Loucy (cell line): ENCODE data around the gene ROR1.

Source experiments
- H2AFZ ChIP-seq: fragments of 200-600 bp; sonication (generic); 2 replicates; pipeline ENCODE4 v1.6.0; 2016; ENCODE audit warnings: antibody characterized with exemption, mild to moderate bottlenecking, low read length, moderate library complexity
- H3F3A ChIP-seq: fragments of 200-600 bp; 2 replicates; pipeline ENCODE4 v1.6.0; 2016; ENCODE audit warnings: antibody characterized with exemption, low read depth, mild to moderate bottlenecking
- H3K27me3 ChIP-seq: fragments of 200-600 bp; sonication (generic); 2 replicates; pipeline ENCODE4 v1.6.1; 2014; ENCODE audit warnings: low read length, mild to moderate bottlenecking; ENCODE audit not compliant: insufficient read depth, poor library complexity, severe bottlenecking
- H3K36me3 ChIP-seq: fragments of 200-600 bp; sonication (generic); 2 replicates; pipeline ENCODE4 v1.6.1; 2016; ENCODE audit warnings: low read length; ENCODE audit not compliant: insufficient read depth
- H3K4me1 ChIP-seq: fragments of 200-600 bp; sonication (generic); 2 replicates; pipeline ENCODE4 v1.5.1; 2014; ENCODE audit warnings: low read length, mild to moderate bottlenecking; ENCODE audit not compliant: insufficient read depth, poor library complexity, severe bottlenecking
- H3K4me2 ChIP-seq: fragments of 200-600 bp; sonication (generic); 2 replicates; pipeline ENCODE4 v1.6.0; 2014; ENCODE audit warnings: antibody characterized with exemption, low read length, low read depth, mild to moderate bottlenecking; ENCODE audit not compliant: poor library complexity, severe bottlenecking
- H3K4me3 ChIP-seq: fragments of 200-600 bp; sonication (generic); 2 replicates; pipeline ENCODE4 v1.5.1; 2014; ENCODE audit warnings: low read length, mild to moderate bottlenecking, mixed read lengths; ENCODE audit not compliant: poor library complexity, severe bottlenecking
- H3K79me2 ChIP-seq: fragments of 200-600 bp; sonication (generic); 2 replicates; pipeline ENCODE4 v1.6.1; 2014; ENCODE audit warnings: low read length; ENCODE audit not compliant: insufficient read depth
- H3K9ac ChIP-seq: fragments of 200-600 bp; sonication (generic); 2 replicates; pipeline ENCODE4 v1.6.0; 2014; ENCODE audit warnings: mild to moderate bottlenecking, low read depth, low read length, moderate library complexity; ENCODE audit not compliant: poor library complexity, severe bottlenecking
- H3K9me2 ChIP-seq: fragments of 200-600 bp; sonication (generic); replicated peaks from 2 replicates; pipeline ENCODE4 v1.6.1; 2016; ENCODE audit warnings: low read depth, low read length, mixed read lengths
- H3K9me3 ChIP-seq: fragments of 200-600 bp; sonication (generic); 2 replicates; pipeline ENCODE4 v1.6.1; 2014; ENCODE audit warnings: mild to moderate bottlenecking, antibody characterized with exemption, low read length, low read depth; ENCODE audit not compliant: insufficient read depth
- H4K20me1 ChIP-seq: fragments of 200-600 bp; sonication (generic); 2 replicates; pipeline ENCODE4 v1.6.0; 2014; ENCODE audit warnings: antibody characterized with exemption, low read length, mild to moderate bottlenecking; ENCODE audit not compliant: insufficient read depth, poor library complexity, severe bottlenecking
- EZH2phosphoT487 ChIP-seq: fragments of 200-600 bp; IDR thresholded peaks from 2 replicates; pipeline ENCODE4 v1.6.1; 2018; ENCODE audit warnings: antibody characterized with exemption, mild to moderate bottlenecking, moderate library complexity, borderline replicate concordance
- TF ChIP-seq, protein P1 (sequence below): fragments of 200-600 bp; sonication (generic); conservative IDR thresholded peaks from 2 replicates; pipeline ENCODE4 v1.5.1; 2014; ENCODE audit warnings: mild to moderate bottlenecking, antibody characterized with exemption, low read length

ROR1 gene

DNA sequence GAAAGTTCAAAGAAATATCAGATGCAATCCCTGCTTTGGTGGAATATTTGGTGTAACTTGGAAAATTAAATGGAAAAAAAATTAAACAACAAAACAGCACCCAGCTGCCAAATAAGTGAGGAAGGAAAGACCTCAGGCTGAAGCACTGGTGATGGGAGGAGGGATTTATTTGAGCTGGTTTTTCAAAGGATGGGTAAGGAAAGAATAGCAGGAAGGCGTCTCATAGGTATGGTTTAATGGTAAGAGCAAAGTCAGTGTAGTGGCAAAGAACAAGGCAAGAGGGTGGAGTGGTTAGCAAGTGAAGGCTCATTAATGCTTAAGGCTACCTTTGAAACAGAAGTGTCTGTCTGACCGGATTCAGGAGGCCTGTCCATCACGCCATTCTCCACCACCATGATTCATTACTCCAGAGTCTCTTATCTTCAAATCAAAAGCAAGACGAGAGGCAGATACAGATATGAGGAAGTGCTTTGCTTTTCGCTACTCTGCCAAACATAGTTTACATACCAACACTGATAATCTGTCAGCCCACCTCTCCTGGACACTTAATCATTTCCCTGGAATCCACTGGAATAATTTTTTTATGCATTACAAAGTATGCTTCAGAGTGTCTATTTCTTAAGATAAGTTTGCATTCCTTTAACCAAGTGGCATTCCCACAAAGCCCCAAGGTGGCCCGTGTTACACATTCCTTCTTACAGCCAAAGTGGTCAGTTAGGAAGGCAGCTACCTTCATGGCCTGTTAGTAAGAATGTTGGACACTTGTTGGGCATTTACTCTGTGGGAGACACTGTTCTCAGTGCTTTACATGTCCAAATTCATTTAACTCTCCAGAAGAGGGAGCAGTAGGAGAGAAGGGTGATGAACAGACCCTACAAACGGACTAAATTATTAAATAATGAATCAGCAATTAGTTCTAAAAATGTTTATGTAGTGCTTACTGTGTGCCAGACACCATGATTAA, 146.6 kb downstream of the ROR1 start:
- H4K20me1 ChIP-seq = no peaks in the 10 kb centered on the region
- H3K27me3 ChIP-seq = no peaks in the 10 kb centered on the region
- H3K4me2 ChIP-seq = no peak overlapping the region
- peaks cover 3% of the 10 kb centered on the region for H3K4me1 ChIP-seq
- TF ChIP-seq, protein P1, sequence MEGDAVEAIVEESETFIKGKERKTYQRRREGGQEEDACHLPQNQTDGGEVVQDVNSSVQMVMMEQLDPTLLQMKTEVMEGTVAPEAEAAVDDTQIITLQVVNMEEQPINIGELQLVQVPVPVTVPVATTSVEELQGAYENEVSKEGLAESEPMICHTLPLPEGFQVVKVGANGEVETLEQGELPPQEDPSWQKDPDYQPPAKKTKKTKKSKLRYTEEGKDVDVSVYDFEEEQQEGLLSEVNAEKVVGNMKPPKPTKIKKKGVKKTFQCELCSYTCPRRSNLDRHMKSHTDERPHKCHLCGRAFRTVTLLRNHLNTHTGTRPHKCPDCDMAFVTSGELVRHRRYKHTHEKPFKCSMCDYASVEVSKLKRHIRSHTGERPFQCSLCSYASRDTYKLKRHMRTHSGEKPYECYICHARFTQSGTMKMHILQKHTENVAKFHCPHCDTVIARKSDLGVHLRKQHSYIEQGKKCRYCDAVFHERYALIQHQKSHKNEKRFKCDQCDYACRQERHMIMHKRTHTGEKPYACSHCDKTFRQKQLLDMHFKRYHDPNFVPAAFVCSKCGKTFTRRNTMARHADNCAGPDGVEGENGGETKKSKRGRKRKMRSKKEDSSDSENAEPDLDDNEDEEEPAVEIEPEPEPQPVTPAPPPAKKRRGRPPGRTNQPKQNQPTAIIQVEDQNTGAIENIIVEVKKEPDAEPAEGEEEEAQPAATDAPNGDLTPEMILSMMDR = peak; percentile 55
- TF ChIP-seq EZH2phosphoT487 = no peak
- no peaks in the 10 kb centered on the region for H3K9me2 ChIP-seq
- no peak overlapping the region for H2AFZ ChIP-seq
- H3K79me2 ChIP-seq = no peaks in the 10 kb centered on the region
- no peaks in the 10 kb centered on the region for H3K9me3 ChIP-seq
- H3K9ac ChIP-seq = no peak overlapping the region
- H3F3A ChIP-seq = no peaks in the 10 kb centered on the region
- no peak overlapping the region for H3K4me3 ChIP-seq
- no peaks in the 10 kb centered on the region for H3K36me3 ChIP-seq

DNA sequence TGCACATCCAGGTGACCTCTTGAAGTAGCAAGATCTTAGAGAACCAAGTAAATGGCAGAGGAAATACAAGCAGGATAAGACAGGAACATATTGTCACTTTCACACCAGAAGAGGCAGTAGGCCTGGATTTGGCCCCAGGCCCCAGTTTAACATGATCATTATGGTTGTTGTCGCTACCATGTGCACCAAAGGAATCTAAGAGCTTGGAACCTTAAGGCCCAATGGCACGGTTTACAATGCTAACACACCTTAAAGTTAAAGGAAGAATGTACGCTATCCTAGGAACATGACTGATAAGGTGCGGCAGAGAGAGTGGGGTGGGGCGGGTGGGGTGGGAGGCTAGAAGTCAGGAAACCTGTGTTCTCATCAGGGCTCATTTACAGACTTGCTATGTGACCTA, 147.5 kb downstream of the ROR1 start:
- no peaks in the 10 kb centered on the region for H3K27me3 ChIP-seq
- no peaks in the 10 kb centered on the region for H3K36me3 ChIP-seq
- TF ChIP-seq, protein P1 = no peak
- no peak for TF ChIP-seq EZH2phosphoT487
- no peaks in the 10 kb centered on the region for H4K20me1 ChIP-seq
- H3K4me2 ChIP-seq = no peak overlapping the region
- no peak overlapping the region for H3K4me3 ChIP-seq
- H3K9me3 ChIP-seq = no peaks in the 10 kb centered on the region
- no peaks in the 10 kb centered on the region for H3K9me2 ChIP-seq
- H2AFZ ChIP-seq = no peak overlapping the region
- H3F3A ChIP-seq = no peaks in the 10 kb centered on the region
- no peaks in the 10 kb centered on the region for H3K79me2 ChIP-seq
- peaks cover 3% of the 10 kb centered on the region for H3K4me1 ChIP-seq
- no peak overlapping the region for H3K9ac ChIP-seq

DNA sequence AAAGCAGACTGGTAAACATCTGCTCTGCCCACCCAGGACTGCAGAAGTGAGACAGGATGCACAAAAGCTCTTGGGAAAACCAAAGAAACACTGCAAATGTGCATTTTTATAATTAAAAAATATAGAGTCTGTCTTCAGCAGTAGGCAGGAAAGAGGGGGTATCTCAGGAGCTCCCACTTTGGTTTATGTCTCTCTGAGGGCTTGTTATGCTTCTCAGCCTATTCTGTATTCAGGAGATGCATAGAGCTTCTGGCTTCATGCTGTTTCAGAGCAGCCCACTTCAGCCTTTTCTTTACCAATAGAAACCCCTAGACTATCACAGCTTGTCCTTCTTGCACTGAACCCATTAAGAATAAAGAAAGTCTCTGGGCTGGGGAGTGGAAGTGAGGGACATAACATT, 148.0 kb downstream of the ROR1 start:
- Histone ChIP-seq H3K27me3 (no peaks in the 10 kb centered on the region), H3F3A (no peaks in the 10 kb centered on the region), H3K9me2 (no peaks in the 10 kb centered on the region), H3K9ac (no peak overlapping the region), H3K4me3 (no peak overlapping the region), H3K36me3 (no peaks in the 10 kb centered on the region), H3K79me2 (no peaks in the 10 kb centered on the region), H3K4me1 (peaks cover 3% of the 10 kb centered on the region), H4K20me1 (no peaks in the 10 kb centered on the region), H3K9me3 (no peaks in the 10 kb centered on the region), H2AFZ (no peak overlapping the region), H3K4me2 (no peak overlapping the region)
- TF ChIP-seq, protein P1 = no peak
- TF ChIP-seq EZH2phosphoT487 = no peak
